HK-2 (cell line): Measurements from ENCODE around the gene IZUMO2.
"Not testable (repeated sequence)": the region's sequence is repeated elsewhere in the genome, so short reads cannot be mapped to it uniquely, and the experiment has no call there.

Experiments used
- DNase-seq: peaks from one replicate; pipeline ENCODE4 v3.0.0-alpha.2; 2018; ENCODE audit not compliant: unreplicated experiment

IZUMO2 gene

GRCh38 chr19:50135856-50136602 lies 27.1 kb downstream of the IZUMO2 start:
- DNase-seq: not testable (repeated sequence)

- DNase-seq: not testable (repeated sequence)
These were observed 28.0 kb downstream of the IZUMO2 start for GRCh38 chr19:50134777-50135719.

GRCh38 chr19:50133518-50134492 lies 29.3 kb downstream of the IZUMO2 start:
- DNase-seq: not testable (repeated sequence)

GRCh38 chr19:50104012-50104411 lies 59.1 kb downstream of the IZUMO2 start:
- DNase-seq: not testable (repeated sequence)

GRCh38 chr19:50103405-50103804 lies 59.7 kb downstream of the IZUMO2 start:
- DNase-seq: not testable (repeated sequence)
